OCI-LY1 (cell line): ENCODE measurements around the gene SELENOO.

ENCODE experiments used
- H2AFZ ChIP-seq: fragments of 200-600 bp; sonication (generic), shearing (Covaris generic); 2 replicates; pipeline ENCODE4 v1.6.0; 2014; ENCODE audit warnings: antibody characterized with exemption, mild to moderate bottlenecking, low read length
- H3F3A ChIP-seq: fragments of 200-600 bp; sonication (generic), shearing (Covaris generic); 2 replicates; pipeline ENCODE4 v1.6.0; 2014; ENCODE audit warnings: mild to moderate bottlenecking, antibody characterized with exemption, low read length, moderate library complexity; ENCODE audit not compliant: insufficient read depth
- H3K27ac ChIP-seq: fragments of 200-600 bp; sonication (generic); 2 replicates; pipeline ENCODE4 v1.5.1; 2014; ENCODE audit warnings: low read length, mixed run types, mild to moderate bottlenecking, low read depth; ENCODE audit not compliant: poor library complexity, severe bottlenecking
- H3K27me3 ChIP-seq: fragments of 200-600 bp; sonication (generic); 2 replicates; pipeline ENCODE4 v1.6.0; 2014; ENCODE audit warnings: antibody characterized with exemption, mild to moderate bottlenecking, low read length, moderate library complexity; ENCODE audit not compliant: insufficient read depth
- H3K36me3 ChIP-seq: fragments of 200-600 bp; sonication (generic); 2 replicates; pipeline ENCODE4 v1.6.1; 2014; ENCODE audit warnings: mild to moderate bottlenecking, antibody characterized with exemption, low read length, moderate library complexity, mixed read lengths; ENCODE audit not compliant: insufficient read depth
- H3K4me1 ChIP-seq: fragments of 200-600 bp; sonication (generic); 2 replicates; pipeline ENCODE4 v1.5.1; 2014; ENCODE audit warnings: mild to moderate bottlenecking, low read length, moderate library complexity; ENCODE audit not compliant: insufficient read depth, severe bottlenecking
- H3K4me2 ChIP-seq: fragments of 200-600 bp; sonication (generic), shearing (Covaris generic); 2 replicates; pipeline ENCODE4 v1.6.1; 2014; ENCODE audit warnings: low read length
- H3K4me3 ChIP-seq: fragments of 200-600 bp; sonication (generic); 2 replicates; pipeline ENCODE4 v1.5.1; 2014; ENCODE audit warnings: low read length, low read depth, mild to moderate bottlenecking, mixed read lengths; ENCODE audit not compliant: poor library complexity, severe bottlenecking
- H3K79me2 ChIP-seq: fragments of 200-600 bp; shearing (Covaris generic); 2 replicates; pipeline ENCODE4 v1.6.1; 2016; ENCODE audit warnings: mixed run types, low read length, mixed read lengths; ENCODE audit not compliant: insufficient read depth
- H3K9ac ChIP-seq: fragments of 200-600 bp; sonication (generic), shearing (Covaris generic); 2 replicates; pipeline ENCODE4 v1.6.1; 2014; ENCODE audit warnings: mild to moderate bottlenecking, low read length, mixed read lengths
- H3K9me2 ChIP-seq: fragments of 200-600 bp; sonication (generic), shearing (Covaris generic); 2 replicates; pipeline ENCODE4 v1.6.1; 2014; ENCODE audit warnings: low read depth, mild to moderate bottlenecking, low read length, mixed read lengths
- H3K9me3 ChIP-seq: fragments of 200-600 bp; shearing (Covaris generic); 2 replicates; pipeline ENCODE4 v1.6.1; 2014; ENCODE audit warnings: low read length, mixed read lengths
- H4K20me1 ChIP-seq: fragments of 200-600 bp; sonication (generic), shearing (Covaris generic); 2 replicates; pipeline ENCODE4 v1.6.0; 2016; ENCODE audit warnings: mild to moderate bottlenecking, low read length; ENCODE audit not compliant: insufficient read depth
- CTCF ChIP-seq: fragments of 200-600 bp; sonication (generic), shearing (Covaris generic); IDR thresholded peaks from 2 replicates; pipeline ENCODE4 v1.5.1; 2017; ENCODE audit warnings: mild to moderate bottlenecking, antibody characterized with exemption, low read length, moderate library complexity, mixed read lengths
- EZH2 ChIP-seq: fragments of 200-600 bp; sonication (generic), shearing (Covaris generic); IDR thresholded peaks from 2 replicates; pipeline ENCODE4 v1.8.0; 2017; ENCODE audit warnings: borderline replicate concordance, mixed run types, mild to moderate bottlenecking, antibody characterized with exemption, low read length, moderate library complexity, mixed read lengths

SELENOO gene

GRCh38 chr22:50197856-50198623, 2.8 kb upstream of the SELENOO start:
- no peaks in the 10 kb centered on the region for H3K9me2 ChIP-seq
- H3K9ac ChIP-seq: no peak overlapping the region
- no peaks in the 10 kb centered on the region for H3K9me3 ChIP-seq
- no peak overlapping the region for H3K4me3 ChIP-seq
- H3K27me3 ChIP-seq: no peaks in the 10 kb centered on the region
- H3K27ac ChIP-seq: no peak overlapping the region
- peaks cover 72% of the 10 kb centered on the region for H3K4me1 ChIP-seq
- peaks cover 5% of the 10 kb centered on the region; the same call in 1 of the 2 replicates for H3F3A ChIP-seq
- peaks cover 16% of the 10 kb centered on the region for H3K79me2 ChIP-seq
- peaks cover 67% of the 10 kb centered on the region for H3K36me3 ChIP-seq
- no peak overlapping the region for H3K4me2 ChIP-seq
- no peak overlapping the region for H2AFZ ChIP-seq
- TF ChIP-seq CTCF: no peak
- no peak for TF ChIP-seq EZH2
- no peaks in the 10 kb centered on the region for H4K20me1 ChIP-seq

- peaks cover 21% of the 10 kb centered on the region for H3K79me2 ChIP-seq
- H3K27me3 ChIP-seq: no peaks in the 10 kb centered on the region
- no peak overlapping the region for H3K4me2 ChIP-seq
- H3F3A ChIP-seq: peaks cover 5% of the 10 kb centered on the region; the same call in 1 of the 2 replicates
- H3K27ac ChIP-seq: peak overlapping the region; percentile 82
- H3K9me3 ChIP-seq: no peaks in the 10 kb centered on the region
- no peaks in the 10 kb centered on the region for H3K9me2 ChIP-seq
- H3K9ac ChIP-seq: no peak overlapping the region
- H4K20me1 ChIP-seq: no peaks in the 10 kb centered on the region
- no peak overlapping the region for H2AFZ ChIP-seq
- H3K36me3 ChIP-seq: peaks cover 67% of the 10 kb centered on the region
- TF ChIP-seq CTCF (no peak), EZH2 (no peak)
- H3K4me1 ChIP-seq: peaks cover 66% of the 10 kb centered on the region
- no peak overlapping the region for H3K4me3 ChIP-seq
Observed at GRCh38 chr22:50198624-50199017, 2.2 kb upstream of the SELENOO start.

- peaks cover 25% of the 10 kb centered on the region for H3K79me2 ChIP-seq
- no peaks in the 10 kb centered on the region for H3K9me2 ChIP-seq
- no peaks in the 10 kb centered on the region for H3K27me3 ChIP-seq
- H3K4me2 ChIP-seq: peak overlapping the region; percentile 91
- peaks cover 60% of the 10 kb centered on the region for H3K4me1 ChIP-seq
- peak overlapping the region; percentile 82 for H3K27ac ChIP-seq
- H2AFZ ChIP-seq: no peak overlapping the region
- H3K4me3 ChIP-seq: peak overlapping the region; percentile 78
- TF ChIP-seq EZH2 (no peak), CTCF (no peak)
- no peaks in the 10 kb centered on the region for H4K20me1 ChIP-seq
- H3F3A ChIP-seq: peaks cover 5% of the 10 kb centered on the region; the same call in 1 of the 2 replicates
- peak overlapping the region; percentile 69; the same call in 1 of the 2 replicates for H3K9ac ChIP-seq
- H3K36me3 ChIP-seq: peaks cover 66% of the 10 kb centered on the region
- no peaks in the 10 kb centered on the region for H3K9me3 ChIP-seq
Observed at GRCh38 chr22:50199251-50199721, 1.5 kb upstream of the SELENOO start.
